Neural cell (in vitro differentiated cells): Measurements from ENCODE around the gene C1orf21. TPM values are rescaled to one million over a fixed set of nuclear protein-coding genes. Genes with fewer than 3 reads are reported as not detected.
A peak's percentile ranks its signal among the peaks of the same experiment; 100 is the strongest.

Experiments
- H2AFZ ChIP-seq: fragments of 200-600, 300-800 bp; sonication (generic), shearing (Covaris generic); 2 replicates; pipeline ENCODE4 v1.6.0; 2014; ENCODE audit warnings: low read depth, mild to moderate bottlenecking, antibody characterized with exemption, low read length, moderate library complexity
- H3F3A ChIP-seq: fragments of 200-600 bp; shearing (Covaris generic); 2 replicates; pipeline ENCODE4 v1.6.1; 2016; ENCODE audit warnings: mild to moderate bottlenecking, moderate library complexity, mixed read lengths, antibody characterized with exemption, low read length; ENCODE audit not compliant: insufficient read depth, poor library complexity, severe bottlenecking
- H3K27ac ChIP-seq: fragments of 200-600, 300-800 bp; sonication (generic), shearing (Covaris generic); 2 replicates; pipeline ENCODE4 v1.5.1; 2014; ENCODE audit warnings: mild to moderate bottlenecking, low read length, moderate library complexity
- H3K27me3 ChIP-seq: fragments of 300-800, 200-600 bp; sonication (generic), shearing (Covaris generic); 2 replicates; pipeline ENCODE4 v1.6.0; 2014; ENCODE audit warnings: mild to moderate bottlenecking, low read depth, low read length, moderate library complexity; ENCODE audit not compliant: insufficient read depth
- H3K36me3 ChIP-seq: fragments of 300-800, 200-600 bp; sonication (generic), shearing (Covaris generic); 2 replicates; pipeline ENCODE4 v1.5.1; 2014; ENCODE audit warnings: mild to moderate bottlenecking, antibody characterized with exemption, low read length, moderate library complexity; ENCODE audit not compliant: insufficient read depth
- H3K4me2 ChIP-seq: fragments of 300-800, 200-600 bp; sonication (generic), shearing (Covaris generic); 2 replicates; pipeline ENCODE4 v1.6.0; 2014; ENCODE audit warnings: mild to moderate bottlenecking, low read length
- H3K4me3 ChIP-seq: fragments of 300-800, 200-600 bp; sonication (generic), shearing (Covaris generic); 2 replicates; pipeline ENCODE4 v1.5.1; 2014; ENCODE audit warnings: mild to moderate bottlenecking, low read length, moderate library complexity
- H3K79me2 ChIP-seq: fragments of 200-600 bp; shearing (Covaris generic); replicated peaks from 2 replicates; pipeline ENCODE4 v1.6.0; 2014; ENCODE audit warnings: mild to moderate bottlenecking, low read length, moderate library complexity; ENCODE audit not compliant: insufficient read depth
- H3K9ac ChIP-seq: fragments of 300-800, 200-600 bp; sonication (generic), shearing (Covaris generic); 2 replicates; pipeline ENCODE4 v1.6.1; 2016; ENCODE audit warnings: mild to moderate bottlenecking, low read length, mixed read lengths
- H3K9me2 ChIP-seq: fragments of 200-600 bp; shearing (Covaris generic); 2 replicates; pipeline ENCODE4 v1.6.1; 2016; ENCODE audit warnings: mild to moderate bottlenecking, low read length, mixed read lengths; ENCODE audit not compliant: insufficient read depth
- H3K9me3 ChIP-seq: fragments of 200-600, 300-800 bp; sonication (generic), shearing (Covaris generic); 2 replicates; pipeline ENCODE4 v1.6.1; 2016; ENCODE audit warnings: mild to moderate bottlenecking, mixed run types, low read length, moderate library complexity, mixed read lengths
- H4K20me1 ChIP-seq: fragments of 200-600 bp; shearing (Covaris generic); 2 replicates; pipeline ENCODE4 v1.6.1; 2016; ENCODE audit warnings: mild to moderate bottlenecking, mixed run types; ENCODE audit not compliant: insufficient read depth
- EP300 ChIP-seq: fragments of 450-650 bp; conservative IDR thresholded peaks from 2 replicates; pipeline ENCODE4 v1.6.1; 2014; ENCODE audit warnings: antibody characterized with exemption, mild to moderate bottlenecking, moderate library complexity; ENCODE audit not compliant: poor library complexity, severe bottlenecking
- EZH2 ChIP-seq: fragments of 200-600, 300-800 bp; shearing (Covaris generic), sonication (generic); IDR thresholded peaks from 2 replicates; pipeline ENCODE4 v1.6.1; 2014; ENCODE audit warnings: antibody characterized with exemption, low read length, borderline replicate concordance, mild to moderate bottlenecking; ENCODE audit not compliant: insufficient read depth, poor library complexity, severe bottlenecking
- MXI1 ChIP-seq: fragments of 450-650 bp; conservative IDR thresholded peaks from 2 replicates; pipeline ENCODE4 v1.6.1; 2014; ENCODE audit warnings: antibody characterized with exemption, mild to moderate bottlenecking; ENCODE audit not compliant: poor library complexity, severe bottlenecking
- POLR2AphosphoS5 ChIP-seq: IDR thresholded peaks from 2 replicates; pipeline ENCODE4 v1.6.1; 2012
- RAD21 ChIP-seq: fragments of 450-650 bp; conservative IDR thresholded peaks from 2 replicates; pipeline ENCODE4 v1.6.1; 2014; ENCODE audit warnings: antibody characterized with exemption, mild to moderate bottlenecking, moderate library complexity
- SMC3 ChIP-seq: fragments of 450-650 bp; conservative IDR thresholded peaks from 2 replicates; pipeline ENCODE4 v1.6.1; 2014; ENCODE audit warnings: antibody characterized with exemption, mild to moderate bottlenecking, moderate library complexity; ENCODE audit not compliant: poor library complexity
- TAF1 ChIP-seq: IDR thresholded peaks from 2 replicates; pipeline ENCODE4 v1.6.1; 2012; ENCODE audit warnings: low read depth
- polyA plus RNA-seq: library from polyadenylated mRNA; depleted of rRNA; stranded (reverse); fragments of >200 nt; gene quantifications from 2 replicates; pipeline ENCODE4 v1.2.3, GENCODE V29; 2014
- TF ChIP-seq, protein P1 (sequence below): IDR thresholded peaks from 2 replicates; pipeline ENCODE4 v1.6.1; 2012; ENCODE audit warnings: borderline replicate concordance
- TF ChIP-seq, protein P2 (sequence below): fragments of 450-650 bp; IDR thresholded peaks from 2 replicates; pipeline ENCODE4 v1.5.1; 2014; ENCODE audit warnings: antibody characterized with exemption, mild to moderate bottlenecking, moderate library complexity; ENCODE audit not compliant: poor library complexity, severe bottlenecking

The C1orf21 gene
- polyA plus RNA-seq, 1 donor from 2014 or later = 21.1 TPM

DNA sequence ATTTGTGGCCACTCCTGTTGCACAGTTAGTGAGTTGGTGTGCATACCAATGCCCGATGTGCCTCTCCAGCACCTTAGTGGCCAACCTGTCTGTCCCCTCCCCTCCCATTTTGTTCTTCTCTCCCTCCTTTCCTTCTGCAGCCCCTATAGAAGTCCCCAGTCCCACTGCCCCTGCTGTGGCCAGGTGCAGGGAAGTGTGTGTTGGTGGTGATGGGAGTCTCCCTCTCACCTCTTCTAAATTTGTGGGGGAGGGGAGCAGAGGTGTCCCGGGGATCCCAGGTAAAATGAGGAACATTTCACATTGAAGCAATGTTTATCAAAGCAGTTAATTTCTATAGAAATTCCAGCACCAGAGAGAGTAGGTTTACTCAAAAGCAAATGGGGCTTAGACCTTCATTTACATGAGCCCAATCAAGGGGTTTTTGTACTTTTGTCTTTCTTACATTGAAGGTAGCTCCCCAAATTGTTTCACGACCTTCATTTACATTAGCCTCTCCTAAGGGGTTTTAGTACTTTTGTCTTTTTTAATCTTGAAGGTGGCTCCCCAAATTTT lies 3.0 kb upstream of the C1orf21 start:
- H3K4me2 ChIP-seq = no peak overlapping the region
- H3K79me2 ChIP-seq = peaks cover 12% of the 10 kb centered on the region
- H3K4me3 ChIP-seq = no peak overlapping the region
- TF ChIP-seq, protein P1, sequence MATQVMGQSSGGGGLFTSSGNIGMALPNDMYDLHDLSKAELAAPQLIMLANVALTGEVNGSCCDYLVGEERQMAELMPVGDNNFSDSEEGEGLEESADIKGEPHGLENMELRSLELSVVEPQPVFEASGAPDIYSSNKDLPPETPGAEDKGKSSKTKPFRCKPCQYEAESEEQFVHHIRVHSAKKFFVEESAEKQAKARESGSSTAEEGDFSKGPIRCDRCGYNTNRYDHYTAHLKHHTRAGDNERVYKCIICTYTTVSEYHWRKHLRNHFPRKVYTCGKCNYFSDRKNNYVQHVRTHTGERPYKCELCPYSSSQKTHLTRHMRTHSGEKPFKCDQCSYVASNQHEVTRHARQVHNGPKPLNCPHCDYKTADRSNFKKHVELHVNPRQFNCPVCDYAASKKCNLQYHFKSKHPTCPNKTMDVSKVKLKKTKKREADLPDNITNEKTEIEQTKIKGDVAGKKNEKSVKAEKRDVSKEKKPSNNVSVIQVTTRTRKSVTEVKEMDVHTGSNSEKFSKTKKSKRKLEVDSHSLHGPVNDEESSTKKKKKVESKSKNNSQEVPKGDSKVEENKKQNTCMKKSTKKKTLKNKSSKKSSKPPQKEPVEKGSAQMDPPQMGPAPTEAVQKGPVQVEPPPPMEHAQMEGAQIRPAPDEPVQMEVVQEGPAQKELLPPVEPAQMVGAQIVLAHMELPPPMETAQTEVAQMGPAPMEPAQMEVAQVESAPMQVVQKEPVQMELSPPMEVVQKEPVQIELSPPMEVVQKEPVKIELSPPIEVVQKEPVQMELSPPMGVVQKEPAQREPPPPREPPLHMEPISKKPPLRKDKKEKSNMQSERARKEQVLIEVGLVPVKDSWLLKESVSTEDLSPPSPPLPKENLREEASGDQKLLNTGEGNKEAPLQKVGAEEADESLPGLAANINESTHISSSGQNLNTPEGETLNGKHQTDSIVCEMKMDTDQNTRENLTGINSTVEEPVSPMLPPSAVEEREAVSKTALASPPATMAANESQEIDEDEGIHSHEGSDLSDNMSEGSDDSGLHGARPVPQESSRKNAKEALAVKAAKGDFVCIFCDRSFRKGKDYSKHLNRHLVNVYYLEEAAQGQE = no peak
- no peaks in the 10 kb centered on the region for H4K20me1 ChIP-seq
- no peak overlapping the region for H3K27ac ChIP-seq
- H3K9ac ChIP-seq = no peak overlapping the region
- no peaks in the 10 kb centered on the region for H3K36me3 ChIP-seq
- H3K9me3 ChIP-seq = no peaks in the 10 kb centered on the region
- H3F3A ChIP-seq = peaks cover 7% of the 10 kb centered on the region
- no peaks in the 10 kb centered on the region for H3K9me2 ChIP-seq
- H2AFZ ChIP-seq = no peak overlapping the region
- no peaks in the 10 kb centered on the region for H3K27me3 ChIP-seq

DNA sequence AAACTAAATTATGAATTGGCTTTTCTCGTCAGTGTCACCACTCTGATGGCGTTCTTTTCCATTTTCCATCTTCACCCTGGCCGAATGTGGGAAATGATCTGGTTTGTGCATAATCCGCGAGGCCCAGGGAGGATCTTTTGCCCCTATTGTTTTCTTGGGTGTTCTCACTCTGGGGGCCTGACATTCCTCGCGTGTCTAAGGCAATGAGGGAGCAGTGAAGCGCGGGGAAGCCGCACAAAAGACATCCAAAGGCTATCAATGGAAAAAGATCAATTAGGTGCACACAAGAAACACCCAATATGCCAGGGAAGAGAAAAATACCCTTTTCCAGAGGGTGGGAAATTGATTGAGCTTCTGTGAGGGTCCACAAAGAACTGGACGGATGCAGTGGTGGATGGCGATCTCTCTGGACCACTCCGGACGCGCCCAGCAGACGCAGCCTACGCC lies 941 bp upstream of the C1orf21 start:
- H3K9ac ChIP-seq = peak overlapping the region; percentile 96
- H2AFZ ChIP-seq = peak overlapping the region; percentile 77
- no peaks in the 10 kb centered on the region for H3K36me3 ChIP-seq
- no peak for TF ChIP-seq SMC3
- TF ChIP-seq, protein P1 = no peak
- no peak for TF ChIP-seq EZH2
- peak; percentile 28 for TF ChIP-seq RAD21
- TF ChIP-seq EP300 = no peak
- peak; percentile 16 for TF ChIP-seq MXI1
- TF ChIP-seq, protein P2, sequence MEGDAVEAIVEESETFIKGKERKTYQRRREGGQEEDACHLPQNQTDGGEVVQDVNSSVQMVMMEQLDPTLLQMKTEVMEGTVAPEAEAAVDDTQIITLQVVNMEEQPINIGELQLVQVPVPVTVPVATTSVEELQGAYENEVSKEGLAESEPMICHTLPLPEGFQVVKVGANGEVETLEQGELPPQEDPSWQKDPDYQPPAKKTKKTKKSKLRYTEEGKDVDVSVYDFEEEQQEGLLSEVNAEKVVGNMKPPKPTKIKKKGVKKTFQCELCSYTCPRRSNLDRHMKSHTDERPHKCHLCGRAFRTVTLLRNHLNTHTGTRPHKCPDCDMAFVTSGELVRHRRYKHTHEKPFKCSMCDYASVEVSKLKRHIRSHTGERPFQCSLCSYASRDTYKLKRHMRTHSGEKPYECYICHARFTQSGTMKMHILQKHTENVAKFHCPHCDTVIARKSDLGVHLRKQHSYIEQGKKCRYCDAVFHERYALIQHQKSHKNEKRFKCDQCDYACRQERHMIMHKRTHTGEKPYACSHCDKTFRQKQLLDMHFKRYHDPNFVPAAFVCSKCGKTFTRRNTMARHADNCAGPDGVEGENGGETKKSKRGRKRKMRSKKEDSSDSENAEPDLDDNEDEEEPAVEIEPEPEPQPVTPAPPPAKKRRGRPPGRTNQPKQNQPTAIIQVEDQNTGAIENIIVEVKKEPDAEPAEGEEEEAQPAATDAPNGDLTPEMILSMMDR = no peak
- peak; percentile 27 for TF ChIP-seq POLR2AphosphoS5
- peak; percentile 1 for TF ChIP-seq TAF1
- H3K4me2 ChIP-seq = peak overlapping the region; percentile 97
- H3K27me3 ChIP-seq = no peaks in the 10 kb centered on the region
- no peaks in the 10 kb centered on the region for H3K9me3 ChIP-seq
- no peaks in the 10 kb centered on the region for H4K20me1 ChIP-seq
- H3F3A ChIP-seq = peaks cover 7% of the 10 kb centered on the region
- peak overlapping the region; percentile 92 for H3K27ac ChIP-seq
- H3K79me2 ChIP-seq = peaks cover 32% of the 10 kb centered on the region
- no peaks in the 10 kb centered on the region for H3K9me2 ChIP-seq
- H3K4me3 ChIP-seq = peak overlapping the region; percentile 86
